Hindlimb muscle (tissue), 1 donor: Measurements from ENCODE around the gene SEC23A. TPM values are rescaled to one million over a fixed set of nuclear protein-coding genes. Genes with fewer than 3 reads are reported as not detected.

ENCODE experiments used
- DNase-seq: peaks from one replicate; pipeline ENCODE4 v3.0.0-alpha.2; 2013
- polyA plus RNA-seq: library from polyadenylated mRNA; unstranded; fragments of 120-200 nt; gene quantifications from one replicate; pipeline ENCODE4 v1.2.1, GENCODE V29; 2013; ENCODE audit not compliant: insufficient read length

Gene SEC23A
- polyA plus RNA-seq, 1 donor, result 71.7 TPM

GRCh38 chr14:38989922-38990546, 113.0 kb downstream of the SEC23A start:
- no peak for DNase-seq

- no peak for DNase-seq
Measured at GRCh38 chr14:38987781-38988180, 115.3 kb downstream of the SEC23A start.

- DNase-seq, result no peak
Measured at GRCh38 chr14:38982837-38983236, 120.2 kb downstream of the SEC23A start.

GRCh38 chr14:38982278-38982677, 120.8 kb downstream of the SEC23A start:
- DNase-seq, result no peak

Other genes starting within 250 kb of the SEC23A start
- gene GEMIN2, start 11.1 kb upstream of the SEC23A start, polyA plus RNA-seq, result 19.5 TPM
- 20.9 TPM for gene TRAPPC6B, start 67.1 kb upstream of the SEC23A start, polyA plus RNA-seq
- 80.4 TPM for gene PNN, start 72.0 kb upstream of the SEC23A start, polyA plus RNA-seq
- gene MIA2, start 130.7 kb upstream of the SEC23A start, polyA plus RNA-seq, result 16.3 TPM